Kidney epithelial cell (primary cell): ENCODE results near the gene GFRA1. TPM values are rescaled to one million over a fixed set of nuclear protein-coding genes. Genes with fewer than 3 reads are reported as not detected.

ENCODE experiments used
- DNase-seq: peaks from one replicate; pipeline ENCODE4 v3.0.0-alpha.2; 2010; ENCODE audit warnings: low read depth
- H3K27me3 ChIP-seq: 2 replicates; pipeline ENCODE4 v1.6.0; 2011; ENCODE audit warnings: low read length; ENCODE audit not compliant: control insufficient read depth, insufficient read depth
- H3K36me3 ChIP-seq: 2 replicates; pipeline ENCODE4 v1.5.1; 2011; ENCODE audit warnings: low read length; ENCODE audit not compliant: control insufficient read depth, insufficient read depth
- H3K4me3 ChIP-seq: 2 replicates; pipeline ENCODE4 v1.5.1; 2011; ENCODE audit warnings: low read depth, mild to moderate bottlenecking, control low read depth, low read length
- total RNA-seq: library from RNA; depleted of rRNA; stranded (reverse); fragments of >200 nt; gene quantifications from 2 replicates; pipeline ENCODE4 v1.2.3, GENCODE V29; 2015
- TF ChIP-seq, protein P1 (sequence below): IDR thresholded peaks from 2 replicates; pipeline ENCODE4 v1.5.1; 2011; ENCODE audit warnings: mild to moderate bottlenecking, moderate library complexity, low read length, control low read depth, inconsistent platforms; ENCODE audit not compliant: insufficient read depth, poor library complexity, severe bottlenecking

Gene GFRA1
- total RNA-seq, 1 donor from 2014 or later = 1.6 TPM

DNA sequence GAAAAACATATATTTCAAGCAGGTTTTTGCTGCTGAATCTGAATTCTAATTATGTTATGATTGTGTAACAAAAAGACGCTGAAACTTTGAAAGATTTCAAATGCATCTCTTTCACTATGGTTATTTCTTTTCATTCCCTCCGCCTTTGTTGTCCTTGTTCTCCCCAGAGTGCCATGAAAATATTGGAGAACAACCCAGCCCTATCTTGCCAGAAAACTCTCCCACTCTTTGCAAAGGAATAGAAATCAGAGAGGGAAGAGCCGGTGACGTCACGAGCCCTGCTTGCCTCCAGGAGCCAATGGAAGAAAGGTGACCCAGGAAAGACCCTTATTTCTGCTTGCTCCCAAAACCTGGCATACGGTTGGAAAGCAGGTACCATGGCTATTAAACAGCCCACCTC is 3.4 kb downstream of the GFRA1 start:
- DNase-seq = no peak
- H3K4me3 ChIP-seq = no peak overlapping the region
- TF ChIP-seq, protein P1, sequence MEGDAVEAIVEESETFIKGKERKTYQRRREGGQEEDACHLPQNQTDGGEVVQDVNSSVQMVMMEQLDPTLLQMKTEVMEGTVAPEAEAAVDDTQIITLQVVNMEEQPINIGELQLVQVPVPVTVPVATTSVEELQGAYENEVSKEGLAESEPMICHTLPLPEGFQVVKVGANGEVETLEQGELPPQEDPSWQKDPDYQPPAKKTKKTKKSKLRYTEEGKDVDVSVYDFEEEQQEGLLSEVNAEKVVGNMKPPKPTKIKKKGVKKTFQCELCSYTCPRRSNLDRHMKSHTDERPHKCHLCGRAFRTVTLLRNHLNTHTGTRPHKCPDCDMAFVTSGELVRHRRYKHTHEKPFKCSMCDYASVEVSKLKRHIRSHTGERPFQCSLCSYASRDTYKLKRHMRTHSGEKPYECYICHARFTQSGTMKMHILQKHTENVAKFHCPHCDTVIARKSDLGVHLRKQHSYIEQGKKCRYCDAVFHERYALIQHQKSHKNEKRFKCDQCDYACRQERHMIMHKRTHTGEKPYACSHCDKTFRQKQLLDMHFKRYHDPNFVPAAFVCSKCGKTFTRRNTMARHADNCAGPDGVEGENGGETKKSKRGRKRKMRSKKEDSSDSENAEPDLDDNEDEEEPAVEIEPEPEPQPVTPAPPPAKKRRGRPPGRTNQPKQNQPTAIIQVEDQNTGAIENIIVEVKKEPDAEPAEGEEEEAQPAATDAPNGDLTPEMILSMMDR = no peak
- H3K27me3 ChIP-seq = no peaks in the 10 kb centered on the region
- H3K36me3 ChIP-seq = no peaks in the 10 kb centered on the region

DNA sequence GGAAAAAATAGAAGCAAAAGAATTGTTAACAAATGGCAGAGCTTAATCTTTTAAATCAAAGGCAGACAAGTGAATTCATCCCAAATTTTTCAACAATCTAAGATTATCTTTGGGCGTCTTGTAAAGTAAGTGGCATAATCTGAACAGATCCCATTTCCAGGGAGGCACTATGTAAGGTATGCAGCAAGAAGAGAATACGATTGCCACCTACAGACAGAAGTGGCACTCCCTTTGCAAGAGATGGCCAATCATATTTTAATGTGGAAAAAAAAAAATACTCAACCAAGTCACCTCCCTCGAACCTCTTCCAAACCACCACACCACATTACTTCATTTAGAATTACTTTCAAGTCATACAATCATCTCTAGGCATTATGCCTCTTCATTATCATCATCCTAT is 4.0 kb downstream of the GFRA1 start:
- TF ChIP-seq, protein P1 = peak; percentile 30
- no peak for DNase-seq
- H3K4me3 ChIP-seq = no peak overlapping the region
- H3K27me3 ChIP-seq = no peaks in the 10 kb centered on the region
- no peaks in the 10 kb centered on the region for H3K36me3 ChIP-seq

DNA sequence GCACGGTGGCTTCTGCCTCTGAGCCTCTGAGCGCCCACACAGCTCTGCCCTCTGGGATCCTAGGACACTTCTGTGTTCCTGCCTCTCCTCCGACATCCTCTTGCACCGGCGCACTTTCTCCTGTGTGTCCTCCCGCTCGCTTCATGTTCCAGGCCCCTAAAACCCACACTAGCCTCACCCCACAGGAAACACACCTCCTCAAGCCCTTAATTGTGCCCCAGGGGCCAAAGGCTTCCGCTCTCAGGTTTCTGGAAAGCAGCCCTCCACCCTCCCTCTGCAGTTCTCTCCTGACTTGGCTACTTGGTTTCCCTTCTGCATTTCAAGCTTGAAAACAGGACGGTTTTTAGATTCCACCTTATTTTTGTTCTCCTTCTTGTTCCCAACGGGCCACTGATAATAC is 7.3 kb downstream of the GFRA1 start:
- Histone ChIP-seq H3K36me3 (no peaks in the 10 kb centered on the region), H3K4me3 (no peak overlapping the region), H3K27me3 (no peaks in the 10 kb centered on the region)
- TF ChIP-seq, protein P1 = no peak
- DNase-seq = no peak

DNA sequence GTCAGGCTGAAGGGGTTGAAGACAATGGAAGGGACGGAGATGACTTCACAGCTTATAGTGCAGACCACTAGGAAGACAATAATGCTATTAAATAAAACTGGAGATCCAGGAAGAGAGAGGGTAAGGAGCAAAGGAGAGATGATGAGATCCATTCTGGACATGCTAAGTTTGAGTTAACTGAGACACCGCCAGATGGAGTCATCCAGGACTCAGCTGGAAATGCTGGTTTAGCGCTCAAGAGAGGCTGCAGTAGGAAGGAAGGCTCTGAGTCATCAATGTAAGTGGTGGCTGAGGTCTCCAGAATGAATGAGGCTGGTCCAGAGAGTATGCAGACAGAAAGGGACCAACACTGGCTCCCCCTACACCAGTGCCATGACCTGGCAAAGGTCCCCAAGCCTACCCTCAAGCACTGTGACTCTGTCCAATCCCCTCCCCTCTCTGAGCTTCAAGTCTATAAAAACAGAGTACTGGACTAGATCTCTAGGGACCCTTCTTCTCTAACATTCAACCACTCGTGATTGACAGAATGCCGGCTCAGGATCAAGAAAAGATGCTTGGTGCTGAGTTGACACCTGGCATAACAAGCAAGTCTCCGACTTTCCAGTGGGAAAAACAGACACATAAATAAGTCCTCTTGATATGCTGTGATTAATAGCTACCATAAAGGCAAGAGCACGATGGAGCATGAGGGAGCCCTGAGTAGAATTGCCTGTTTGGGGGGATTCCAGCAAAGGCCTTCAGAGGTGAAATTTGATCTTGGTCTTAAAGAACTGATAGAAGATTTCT is 8.9 kb downstream of the GFRA1 start:
- DNase-seq = no peak
- TF ChIP-seq, protein P1 = no peak
- Histone ChIP-seq H3K4me3 (no peak overlapping the region), H3K36me3 (no peaks in the 10 kb centered on the region), H3K27me3 (no peaks in the 10 kb centered on the region)

DNA sequence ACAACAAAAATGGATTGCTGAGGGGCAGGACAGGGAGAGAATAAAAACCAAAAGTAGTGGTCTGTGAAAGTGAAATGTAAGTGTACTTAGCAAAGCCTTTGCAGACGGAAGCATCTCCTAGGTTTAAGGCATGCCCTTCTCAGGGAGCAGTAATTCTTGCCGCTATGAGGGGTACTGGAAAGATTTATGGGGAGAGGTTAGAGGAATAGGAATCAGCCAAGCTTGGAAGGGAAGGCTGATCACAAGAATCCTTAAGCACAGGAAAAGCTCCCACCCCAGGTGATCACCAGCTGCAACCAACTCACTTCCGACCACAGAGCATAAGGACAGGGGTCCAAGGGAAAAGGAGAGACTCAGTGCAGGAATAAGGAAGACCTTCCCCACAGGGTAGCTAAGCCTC is 10.3 kb downstream of the GFRA1 start:
- no peaks in the 10 kb centered on the region for H3K36me3 ChIP-seq
- H3K4me3 ChIP-seq = no peak overlapping the region
- H3K27me3 ChIP-seq = no peaks in the 10 kb centered on the region
- DNase-seq = no peak
- TF ChIP-seq, protein P1 = no peak

DNA sequence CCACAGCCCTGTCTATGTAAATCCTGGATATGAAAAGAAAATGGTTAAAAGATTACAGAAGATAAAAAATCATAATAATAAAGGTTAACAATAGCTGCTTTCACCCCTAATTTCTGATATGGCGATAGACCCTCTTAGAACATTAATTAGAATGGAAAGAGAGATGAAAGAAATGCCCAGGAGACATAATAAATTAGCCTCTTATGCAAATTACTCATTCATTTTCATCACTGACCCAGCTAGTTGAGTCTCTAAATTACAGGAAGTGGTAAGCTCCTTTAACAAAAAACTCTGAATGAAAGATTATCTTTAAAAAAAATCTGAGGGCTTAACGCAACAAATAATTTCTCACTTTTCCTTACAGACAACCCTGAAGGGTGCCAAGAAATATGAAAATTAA is 12.4 kb downstream of the GFRA1 start:
- no peaks in the 10 kb centered on the region for H3K27me3 ChIP-seq
- H3K36me3 ChIP-seq = no peaks in the 10 kb centered on the region
- no peak for DNase-seq
- TF ChIP-seq, protein P1 = no peak
- no peak overlapping the region for H3K4me3 ChIP-seq
